RCC 7860 (cell line): ENCODE data around the gene MON2.
"Not testable (repeated sequence)": the region's sequence is repeated elsewhere in the genome, so short reads cannot be mapped to it uniquely, and the experiment has no call there.

ENCODE experiments used
- DNase-seq: peaks from one replicate; pipeline ENCODE4 v3.0.0-alpha.2; 2015; ENCODE audit warnings: low spot score
- FAIRE-seq: peaks from 2 replicates; lab custom pipeline; 2012; peaks lifted over from hg19 to GRCh38; lab: Jason Lieb, UNC

Gene MON2

DNA sequence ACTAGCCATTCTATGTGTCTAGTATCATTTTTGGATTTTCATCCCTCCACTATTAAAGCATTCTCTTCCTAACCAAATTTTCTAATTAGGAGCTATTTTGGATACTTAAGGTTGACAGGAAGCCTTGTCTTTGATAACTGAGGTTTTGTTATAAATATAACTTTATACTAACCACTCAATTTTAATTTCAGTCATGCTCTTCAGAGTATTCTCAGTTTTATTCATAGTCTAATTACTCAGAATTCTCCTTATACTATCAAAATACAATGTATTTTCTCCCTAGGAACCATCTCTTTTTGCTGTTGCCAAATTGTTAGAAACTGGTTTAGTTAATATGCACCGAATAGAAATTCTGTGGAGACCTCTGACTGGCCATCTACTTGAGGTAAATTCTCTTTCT is 76.2 kb downstream of the MON2 start:
- FAIRE-seq (no peak), DNase-seq (no peak)

- no peak for DNase-seq
These were observed 76.7 kb downstream of the MON2 start for GRCh38 chr12:62543324-62543723.

DNA sequence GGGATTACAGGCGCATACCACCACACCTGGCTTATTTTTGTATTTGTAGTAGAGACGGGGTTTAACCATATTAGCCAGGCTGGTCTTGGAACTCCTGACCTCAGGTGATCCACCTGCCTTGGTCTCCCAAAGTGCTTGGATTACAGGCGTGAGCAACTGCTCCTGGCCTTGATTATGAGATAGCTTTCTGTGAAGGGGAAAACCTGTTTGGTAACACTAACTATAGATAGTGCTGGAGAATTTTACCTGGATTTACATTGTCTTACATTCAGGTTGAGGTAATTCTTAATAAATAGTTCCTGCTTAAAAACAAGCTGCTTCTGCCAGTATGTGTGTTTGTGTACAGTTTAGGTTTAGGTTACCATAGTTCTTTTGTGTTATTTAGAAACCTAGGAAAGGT is 77.1 kb downstream of the MON2 start:
- DNase-seq (no peak), FAIRE-seq (no peak)

More at GRCh38 chr12:62543324-62543723, 76.7 kb downstream of the MON2 start:
- no peak for FAIRE-seq

GRCh38 chr12:62552906-62553556 is 86.4 kb downstream of the MON2 start:
- FAIRE-seq (no peak), DNase-seq (no peak)

DNA sequence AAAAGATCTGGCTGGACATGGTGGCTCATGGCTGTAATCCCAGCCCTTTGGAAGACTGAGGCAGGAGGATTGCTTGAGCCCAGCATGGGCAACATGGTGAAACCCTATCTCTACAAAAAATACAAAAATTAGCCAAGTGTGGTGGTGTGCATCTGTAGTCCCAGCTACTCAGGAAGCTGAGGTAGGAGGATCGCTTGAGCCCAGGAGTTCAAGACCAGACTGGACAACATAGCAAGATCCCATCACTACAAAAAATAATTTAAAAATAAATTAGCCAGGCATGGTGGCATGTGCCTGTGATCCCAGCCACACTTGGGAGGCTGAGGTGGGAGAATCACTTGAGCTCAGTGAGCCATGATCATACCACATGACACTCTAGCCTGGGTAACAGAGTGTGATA is 92.7 kb downstream of the MON2 start:
- FAIRE-seq, DNase-seq: not testable (repeated sequence)

- FAIRE-seq, result no peak
- DNase-seq, result no peak
These were observed 96.2 kb downstream of the MON2 start for GRCh38 chr12:62562846-62563245.

DNA sequence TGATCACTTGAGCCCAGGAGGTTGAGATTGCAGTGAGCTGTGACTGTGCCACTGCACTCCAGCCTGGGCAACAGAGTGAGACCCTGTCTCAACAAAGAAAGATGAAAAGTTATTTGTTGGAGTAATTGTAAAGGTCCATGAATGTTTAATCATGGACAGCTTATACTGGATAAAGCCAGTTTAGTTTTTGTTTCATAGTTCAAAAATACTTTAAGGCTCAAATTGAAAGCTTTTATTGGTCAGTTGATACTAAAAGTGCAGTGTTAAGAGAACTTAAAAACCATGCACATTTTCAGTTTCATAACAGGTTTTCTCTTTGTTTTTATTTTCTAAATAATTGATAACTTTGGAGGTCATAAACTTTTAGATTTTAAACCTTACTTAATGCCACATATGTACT is 108.4 kb downstream of the MON2 start:
- FAIRE-seq, result no peak
- no peak for DNase-seq

- no peak for FAIRE-seq
- no peak for DNase-seq
These were observed 109.9 kb downstream of the MON2 start for GRCh38 chr12:62576503-62576902.

- no peak for DNase-seq
- no peak for FAIRE-seq
These were observed 112.1 kb downstream of the MON2 start for GRCh38 chr12:62578726-62579125.

DNA sequence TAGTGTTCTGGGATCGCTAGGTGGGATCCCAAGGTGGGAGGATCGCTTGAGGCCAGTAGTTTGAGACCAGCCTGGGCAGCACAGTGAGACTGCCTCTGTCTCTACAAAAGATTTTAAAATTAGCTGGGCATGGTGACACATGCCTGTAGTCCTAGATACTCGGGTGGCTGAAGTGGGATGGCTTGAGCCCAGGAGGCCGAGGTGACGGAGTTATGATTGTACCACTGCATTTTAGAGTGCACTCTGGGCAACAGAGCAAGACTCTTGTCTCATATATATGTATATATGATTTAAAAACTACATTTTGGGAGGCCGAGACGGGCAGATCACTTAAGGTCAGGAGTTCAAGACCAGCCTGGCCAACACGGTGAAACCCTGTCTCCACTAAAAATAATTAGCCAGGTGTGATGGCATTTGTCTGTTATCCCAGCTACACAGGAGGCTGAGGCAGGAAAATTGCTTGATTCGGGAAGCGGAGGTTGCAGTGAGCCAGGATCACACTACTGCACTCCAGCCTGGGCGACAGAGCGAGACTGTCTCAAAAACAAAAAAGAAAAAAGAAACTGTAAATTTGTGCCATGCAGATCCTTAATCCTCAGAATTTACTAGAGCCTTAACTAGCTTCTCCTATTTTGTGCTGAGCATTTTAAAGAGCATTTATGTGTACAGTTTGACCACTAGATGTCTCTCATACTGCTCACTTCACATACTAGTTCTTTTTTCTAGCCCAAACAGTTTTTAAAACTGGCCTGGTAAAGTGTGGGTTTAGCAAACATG is 114.8 kb downstream of the MON2 start:
- peak; percentile 60 for DNase-seq

GRCh38 chr12:62582065-62582366 is 115.4 kb downstream of the MON2 start:
- FAIRE-seq, result no peak
- DNase-seq, result no peak

More for the DNA sequence above, 114.8 kb downstream of the MON2 start:
- peak; percentile 73 for FAIRE-seq

DNA sequence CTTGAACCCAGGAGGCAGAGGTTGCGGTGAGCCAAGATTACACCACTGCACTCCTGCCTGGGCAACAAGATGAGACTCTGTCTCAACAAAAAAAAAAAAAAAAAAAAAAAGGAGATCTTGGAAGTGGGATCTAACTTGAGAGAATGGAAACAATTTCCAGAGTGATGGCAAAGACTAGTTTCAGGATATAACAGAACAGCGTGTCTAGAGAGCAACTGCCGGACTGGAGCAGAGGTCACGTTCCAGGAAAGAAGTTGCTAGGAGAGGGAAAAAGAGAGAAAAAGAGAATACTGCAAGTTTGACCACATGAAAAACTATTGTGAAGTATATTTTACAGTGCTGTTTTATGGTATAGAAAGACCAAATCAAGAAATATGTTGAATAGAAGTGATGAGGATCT is 118.0 kb downstream of the MON2 start:
- no peak for FAIRE-seq

DNA sequence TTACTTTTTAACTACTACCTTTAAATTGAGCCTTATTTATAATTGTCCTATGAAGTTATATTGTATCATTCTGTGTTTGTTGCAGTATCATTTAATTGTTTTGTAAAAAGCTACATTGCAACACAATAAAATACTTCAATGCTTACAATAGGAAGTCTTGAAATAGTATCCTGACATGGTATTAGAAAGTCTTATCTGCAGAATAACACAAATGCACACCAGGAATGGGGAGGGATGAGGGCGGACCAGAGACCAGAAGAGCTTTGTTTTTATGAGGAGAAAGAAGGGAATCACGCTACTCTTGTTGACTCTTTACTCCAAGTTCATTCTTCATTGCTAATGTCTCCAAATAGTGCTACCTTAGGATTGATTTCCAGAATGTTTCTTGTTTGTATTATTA is 120.2 kb downstream of the MON2 start:
- no peak for DNase-seq
- FAIRE-seq, result no peak

More for the DNA sequence above, 118.0 kb downstream of the MON2 start:
- no peak for DNase-seq

- DNase-seq (no peak), FAIRE-seq (no peak)
These were observed 122.3 kb downstream of the MON2 start for GRCh38 chr12:62588916-62589315.

DNA sequence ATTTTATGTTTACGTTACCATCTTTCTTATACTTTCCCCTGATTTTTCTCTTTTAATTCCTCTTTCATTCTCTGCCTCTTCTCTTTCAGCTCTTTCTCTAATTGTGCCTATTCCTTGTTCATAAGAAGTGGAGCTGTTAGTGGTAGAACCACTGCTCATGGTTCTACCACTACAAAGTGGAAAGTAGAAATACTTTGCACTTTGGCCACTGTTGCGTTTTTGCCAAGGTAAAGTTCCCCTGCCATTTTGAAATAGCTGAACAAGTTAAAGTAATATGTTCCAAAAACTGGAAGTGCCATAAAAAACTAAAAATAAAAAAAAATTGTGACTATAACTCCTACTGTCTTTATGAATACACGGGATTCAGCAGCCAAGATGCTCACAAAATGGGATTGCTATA is 130.6 kb downstream of the MON2 start:
- DNase-seq (no peak), FAIRE-seq (no peak)

- DNase-seq, result no peak
- no peak for FAIRE-seq
These were observed 132.2 kb downstream of the MON2 start for GRCh38 chr12:62598846-62599245.

DNA sequence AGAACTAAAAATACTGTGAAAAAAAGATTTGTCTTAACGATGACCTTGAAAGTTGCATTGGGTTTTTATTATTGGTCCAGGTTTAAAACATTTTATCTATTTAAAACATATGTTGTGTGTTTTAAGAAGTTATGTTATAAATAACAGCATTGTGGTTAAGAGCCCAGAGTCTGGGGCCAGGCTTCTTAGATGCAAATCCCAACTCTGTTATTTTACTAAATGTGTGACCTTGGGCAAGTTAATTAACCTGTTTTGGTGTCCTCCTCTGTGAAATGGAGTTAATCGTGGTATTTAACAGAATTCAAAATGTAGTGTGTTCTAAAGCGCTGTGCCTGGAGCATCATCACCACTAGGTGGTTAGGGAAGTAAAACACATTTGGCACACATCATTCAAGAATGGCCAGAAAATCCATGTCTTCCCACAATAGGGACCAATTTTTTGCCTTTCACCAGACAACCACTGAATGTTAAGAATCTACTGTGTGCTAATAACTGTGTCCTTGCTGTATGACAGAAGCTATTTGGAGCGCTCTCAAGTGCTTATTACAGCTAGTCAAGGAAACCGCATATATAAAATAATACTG is 133.3 kb downstream of the MON2 start:
- DNase-seq, result no peak
- FAIRE-seq, result no peak

- DNase-seq (no peak), FAIRE-seq (no peak)
These were observed 135.1 kb downstream of the MON2 start for GRCh38 chr12:62601765-62602164.

DNA sequence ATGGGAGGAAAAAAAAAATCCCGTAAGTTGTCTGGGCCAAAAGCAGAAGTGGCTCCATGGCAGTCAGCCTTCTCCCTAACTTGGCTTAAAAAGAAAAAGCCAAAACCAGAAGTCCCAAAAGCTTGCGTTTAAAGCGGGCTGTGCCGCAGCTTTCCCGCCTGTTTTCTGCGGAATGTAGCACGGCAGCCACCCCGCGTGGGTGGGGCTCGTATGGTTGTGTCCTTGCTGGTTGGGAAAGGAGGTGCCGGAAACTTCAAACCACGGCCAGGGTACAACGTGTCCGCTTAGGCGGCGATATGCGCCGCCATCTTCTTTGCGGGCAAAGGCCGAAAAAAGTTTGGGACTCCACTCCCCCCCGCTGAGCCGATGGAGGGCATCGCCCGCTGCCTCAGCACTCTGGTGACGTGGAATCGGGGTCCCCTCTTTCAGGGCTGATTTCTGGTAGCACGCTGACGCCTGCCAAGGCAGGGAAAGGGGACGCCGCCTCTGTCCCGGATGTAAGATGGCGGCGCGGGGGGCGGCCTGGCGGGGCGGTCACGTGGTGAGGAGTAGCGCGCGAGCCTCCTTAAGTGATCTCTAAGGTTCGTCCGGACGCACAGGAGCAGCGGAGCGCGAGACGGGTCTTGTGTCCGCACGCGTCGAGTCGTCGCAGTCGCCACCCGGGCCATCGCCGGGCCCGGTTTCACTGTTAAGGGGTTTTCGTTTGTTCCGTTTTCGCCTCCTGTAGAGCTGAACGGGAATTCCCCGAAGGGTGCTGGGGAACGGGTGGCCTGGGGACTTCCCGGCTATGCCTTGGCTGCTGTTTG is 135.8 kb downstream of the MON2 start:
- FAIRE-seq, result no peak
- peak; percentile 82 for DNase-seq

DNA sequence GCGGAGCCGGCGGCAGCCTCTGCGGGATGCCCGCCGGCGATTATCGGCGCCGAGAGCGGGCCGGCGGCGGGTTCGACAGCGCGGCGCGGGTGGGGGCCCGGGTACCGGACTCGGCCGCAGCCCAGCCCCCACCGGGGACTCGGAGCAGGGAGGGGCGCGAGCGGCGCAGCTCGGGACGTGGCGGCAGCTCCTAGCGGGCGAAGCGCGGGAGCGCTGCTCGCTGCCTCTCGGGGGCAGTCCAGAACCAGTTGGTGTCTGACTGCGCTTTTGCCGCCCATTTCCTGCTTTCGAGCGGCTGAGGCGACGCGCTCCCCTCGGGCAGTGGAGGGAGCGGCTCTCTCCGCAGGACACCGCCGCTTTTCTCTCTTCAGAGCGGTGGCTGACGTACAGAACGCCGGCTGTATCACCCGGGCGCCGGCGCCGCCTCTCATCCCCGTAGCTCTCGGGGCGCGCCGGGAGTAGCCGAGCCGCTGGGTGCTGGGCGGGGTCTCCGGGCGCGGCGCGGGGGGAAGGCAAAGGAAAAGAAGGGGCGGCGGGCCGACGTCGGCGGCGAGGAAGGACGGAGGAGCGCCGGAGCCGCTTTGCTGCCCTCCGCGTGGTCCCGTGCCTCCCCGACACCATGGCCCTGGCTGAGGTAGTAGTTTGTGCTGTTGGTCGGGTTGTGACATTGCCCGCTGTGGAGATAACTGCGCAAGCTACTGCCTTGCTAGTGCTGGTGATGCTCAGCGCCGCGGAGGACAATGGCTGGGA is 136.6 kb downstream of the MON2 start:
- FAIRE-seq, result no peak
- DNase-seq, result peak; percentile 73

DNA sequence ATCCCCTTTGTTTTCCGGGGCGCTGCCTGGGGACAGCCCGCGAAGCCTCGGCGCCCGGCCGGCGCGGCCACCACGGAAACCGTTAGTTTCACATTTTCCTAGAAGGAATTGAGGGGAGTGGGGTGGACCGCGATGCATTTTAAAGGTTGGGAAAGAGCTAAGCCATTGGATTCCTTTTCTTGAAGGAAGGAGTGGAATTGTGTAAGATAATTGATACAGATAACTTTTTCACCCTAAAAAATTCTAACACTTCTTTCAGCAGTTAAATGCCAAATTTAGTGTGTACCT is 137.1 kb downstream of the MON2 start:
- FAIRE-seq, result no peak
- DNase-seq, result no peak
